Right renal cortex interstitium (tissue), 3 donors: ENCODE measurements around the gene EXOC3L1. TPM values are rescaled to one million over a fixed set of nuclear protein-coding genes. Genes with fewer than 3 reads are reported as not detected.

Experiments
- DNase-seq, 3 donors: peaks; one replicate each; pipeline ENCODE4 v3.0.0-alpha.2; 2013; ENCODE audit warnings: low read depth in 3 of 3, low spot score in 2 of 3
- polyA plus RNA-seq, 3 donors: library from polyadenylated mRNA; unstranded; fragments of 120-200 nt; gene quantifications; one replicate each; pipeline ENCODE4 v1.2.1, GENCODE V29; 2013; ENCODE audit not compliant: insufficient read length in 3 of 3

The EXOC3L1 gene
- polyA plus RNA-seq, 3 donors = 4.2 to 5.6 (median 4.3) TPM

DNA sequence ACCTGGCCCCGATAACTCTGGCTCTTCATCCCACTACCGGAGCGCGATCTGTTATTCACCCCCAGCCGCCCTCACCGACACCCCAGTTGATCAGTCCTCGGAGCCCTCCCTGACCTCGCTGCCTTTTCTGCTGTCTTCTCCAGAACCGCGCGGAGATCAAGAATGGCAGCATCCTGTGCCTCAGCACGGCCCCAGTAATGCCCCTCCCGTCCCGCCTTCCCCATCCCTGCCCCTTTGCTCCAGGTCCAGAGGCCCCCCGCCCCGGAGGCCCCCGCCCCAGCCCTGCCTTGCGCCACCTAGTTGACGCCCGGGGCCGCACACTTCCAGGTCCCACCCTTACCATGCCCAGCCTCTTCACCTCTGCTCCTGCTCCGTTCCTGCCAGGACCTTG is 9.9 kb upstream of the EXOC3L1 start:
- DNase-seq = no peak

DNA sequence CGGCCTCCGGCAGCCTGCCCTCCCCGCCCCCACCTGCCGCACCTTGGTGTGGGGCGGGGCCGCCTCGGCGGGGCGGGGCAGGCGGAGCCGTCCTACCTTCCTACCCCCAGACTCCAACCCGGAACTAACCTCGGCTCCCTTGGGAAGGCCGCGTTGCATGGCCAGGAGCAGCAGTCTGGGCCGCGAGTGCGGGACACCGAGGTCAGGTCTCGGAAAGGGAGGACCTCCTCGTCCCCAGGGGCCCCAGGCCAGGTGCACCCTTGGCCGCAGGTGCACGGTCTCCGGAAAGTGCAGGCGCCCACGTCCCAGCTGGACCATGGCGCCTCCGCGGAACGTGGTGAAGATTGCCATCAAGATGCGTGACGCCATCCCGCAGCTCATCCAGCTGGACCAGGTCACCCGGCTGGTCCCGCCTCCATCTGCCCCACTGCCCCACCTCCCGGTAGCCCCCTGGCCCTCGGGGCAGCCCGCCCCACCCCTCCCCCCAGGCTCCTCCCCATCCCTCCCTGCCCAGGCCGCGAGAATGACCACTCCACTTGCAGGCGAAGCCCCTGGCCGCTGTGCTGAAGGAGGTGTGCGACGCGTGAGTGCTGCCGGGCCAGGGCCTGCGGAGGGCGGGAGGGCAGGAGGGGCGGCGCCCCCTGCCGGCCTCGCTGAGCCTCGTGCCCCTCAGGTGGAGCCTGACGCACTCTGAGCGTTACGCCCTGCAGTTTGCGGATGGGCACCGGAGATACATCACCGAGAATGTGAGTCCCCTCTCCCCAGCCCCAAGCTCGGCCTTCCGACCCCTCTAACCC is 9.3 kb upstream of the EXOC3L1 start, which contains the start of gene ELMO3:
Gene ELMO3, plus strand, starts transcription at position 121 of the 797 bp plus-strand sequence. Its CDS starts 196 bp downstream, at position 317.
- DNase-seq = no peak

DNA sequence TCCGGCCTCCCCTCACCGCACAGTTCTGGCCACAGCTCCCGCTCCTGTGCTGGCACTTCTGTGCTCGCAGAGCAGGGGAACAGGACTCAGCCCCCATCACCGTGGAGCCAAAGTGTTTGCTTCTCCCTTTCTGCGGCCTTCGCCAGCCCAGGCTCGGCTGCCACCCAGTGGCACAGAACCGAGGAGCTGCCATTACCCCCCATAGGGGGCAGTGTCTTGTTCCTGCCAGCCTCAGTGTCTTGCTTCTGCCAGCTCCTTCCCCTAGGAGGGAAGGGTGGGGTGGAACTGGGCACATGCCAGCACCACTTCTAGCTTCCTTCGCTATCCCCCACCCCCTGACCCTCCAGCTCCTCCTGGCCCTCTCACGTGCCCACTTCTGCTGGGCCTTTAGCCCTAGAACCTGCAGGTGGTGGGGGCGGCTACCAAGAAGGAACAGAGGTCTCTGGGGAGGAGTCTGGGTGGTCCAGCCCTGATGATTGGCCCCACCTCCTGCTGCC is 8.3 kb upstream of the EXOC3L1 start:
- no peak for DNase-seq

DNA sequence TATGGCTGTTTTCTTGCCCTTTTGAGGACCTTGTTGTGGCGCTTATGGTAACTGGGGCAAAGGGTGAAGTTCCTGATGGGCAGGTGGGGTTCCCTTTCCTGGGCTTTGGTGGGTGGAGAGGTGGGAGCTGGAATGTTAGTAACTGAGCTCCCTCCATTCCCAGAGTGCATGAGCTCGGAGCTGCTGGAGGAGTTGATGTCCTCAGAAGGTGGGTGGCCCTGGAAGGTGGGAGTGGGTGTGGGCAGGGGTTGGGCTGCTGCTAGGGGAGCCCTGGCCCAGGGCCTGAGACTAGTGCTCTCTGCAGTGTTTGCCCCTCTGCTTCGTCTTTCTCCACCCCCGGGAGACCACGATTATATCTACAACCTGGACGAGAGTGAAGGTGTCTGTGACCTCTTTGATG is 7.8 kb upstream of the EXOC3L1 start:
- no peak for DNase-seq

DNA sequence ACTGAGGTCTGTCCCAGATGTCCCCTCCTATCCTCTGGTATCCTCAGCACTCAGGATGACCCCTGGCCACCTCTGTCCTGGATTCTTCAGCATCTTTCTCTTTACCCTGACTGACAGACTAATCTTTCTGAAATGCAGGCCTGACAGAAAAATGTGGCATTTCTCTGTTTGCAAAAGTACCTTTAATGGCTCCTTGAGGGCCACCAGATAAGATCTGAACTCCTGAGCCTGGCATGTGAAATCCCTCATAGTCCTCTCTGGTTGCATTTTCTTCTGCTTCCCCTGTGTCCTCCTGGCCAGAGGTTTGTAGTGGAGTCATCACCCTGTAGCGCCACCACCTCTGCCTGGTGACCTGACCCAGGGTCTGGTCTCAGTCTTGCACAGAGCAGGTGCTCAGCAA is 6.9 kb upstream of the EXOC3L1 start:
- DNase-seq = no peak

DNA sequence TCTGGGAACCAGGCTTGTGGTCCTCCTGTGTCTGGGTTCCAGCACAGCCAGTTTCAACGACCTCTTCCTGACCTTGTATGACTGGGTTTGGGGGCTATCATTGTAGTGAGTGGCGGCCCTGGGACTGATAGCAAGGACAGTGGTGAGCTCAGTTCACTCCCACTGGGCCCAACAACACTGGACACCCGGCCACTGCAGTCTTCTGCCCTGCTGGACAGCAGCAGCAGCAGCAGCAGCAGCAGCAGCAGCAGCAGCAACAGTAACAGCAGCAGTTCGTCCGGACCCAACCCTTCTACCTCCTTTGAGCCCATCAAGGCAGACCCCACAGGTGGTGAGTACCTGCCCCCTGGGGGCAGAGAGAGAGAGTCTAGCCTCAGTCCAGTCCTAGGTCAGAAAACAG is 5.7 kb upstream of the EXOC3L1 start:
- DNase-seq = no peak

DNA sequence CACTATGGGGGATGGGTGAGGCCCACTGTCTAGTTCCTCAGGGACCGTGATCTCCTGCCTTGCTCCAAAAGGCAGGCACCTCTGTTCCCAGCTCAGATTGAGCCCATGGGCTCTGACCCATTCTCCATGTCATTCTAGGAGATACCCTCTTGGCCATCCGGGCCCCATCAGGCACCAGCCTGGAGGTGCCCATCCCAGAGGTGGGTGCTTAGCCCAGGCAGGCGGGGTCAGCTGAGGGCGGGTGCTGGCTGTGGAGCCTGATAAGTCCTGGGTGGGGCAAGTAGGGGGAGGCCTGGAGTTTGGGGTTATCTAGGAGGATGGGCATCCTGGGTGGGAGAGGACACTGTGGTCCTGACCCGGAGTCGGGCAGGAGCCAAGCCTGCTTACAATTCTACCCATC is 4.3 kb upstream of the EXOC3L1 start:
- DNase-seq = no peak

DNA sequence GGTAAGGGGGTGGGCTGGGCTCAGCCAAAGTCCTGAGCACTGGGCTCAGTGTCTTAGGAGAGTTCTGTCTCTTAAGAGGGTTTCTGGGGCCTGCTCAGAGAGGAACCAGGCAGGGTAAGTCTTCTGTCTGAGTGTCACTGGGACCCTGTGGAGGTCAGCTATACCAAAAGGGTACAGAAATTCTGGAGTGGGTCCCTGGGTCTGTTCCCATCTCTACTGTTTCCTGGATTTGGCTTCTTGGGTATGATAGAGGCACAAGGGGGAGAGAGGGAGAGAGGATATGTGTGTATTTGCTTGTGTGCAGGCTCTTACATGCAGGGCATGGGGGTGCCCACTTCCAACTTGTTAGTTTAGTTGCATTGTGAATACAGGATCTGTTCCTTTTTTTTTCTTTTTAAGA is 3.6 kb upstream of the EXOC3L1 start:
- DNase-seq = no peak

DNA sequence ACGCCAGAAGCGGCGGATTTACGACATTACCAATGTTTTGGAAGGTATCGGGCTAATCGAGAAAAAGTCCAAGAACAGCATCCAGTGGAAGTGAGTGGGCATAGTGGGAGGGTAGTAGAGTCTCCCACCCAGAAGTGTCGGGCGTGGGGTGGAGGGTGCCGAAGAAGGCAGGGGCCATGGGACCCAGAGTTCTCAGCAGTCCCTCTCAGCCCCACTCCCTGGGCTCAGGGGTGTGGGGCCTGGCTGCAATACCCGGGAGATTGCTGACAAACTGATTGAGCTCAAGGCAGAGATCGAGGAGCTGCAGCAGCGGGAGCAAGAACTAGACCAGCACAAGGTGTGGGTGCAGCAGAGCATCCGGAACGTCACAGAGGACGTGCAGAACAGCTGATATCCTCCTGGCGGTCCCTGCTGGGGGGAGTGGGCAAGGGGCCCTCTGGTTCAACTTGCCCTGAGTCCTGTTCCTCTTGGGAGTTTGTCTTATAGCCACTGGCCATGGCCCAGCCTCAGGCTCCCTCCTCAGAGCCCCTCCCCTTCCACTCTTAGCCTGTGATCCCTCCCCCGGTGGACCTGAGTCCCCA is 2.9 kb upstream of the EXOC3L1 start:
- no peak for DNase-seq

DNA sequence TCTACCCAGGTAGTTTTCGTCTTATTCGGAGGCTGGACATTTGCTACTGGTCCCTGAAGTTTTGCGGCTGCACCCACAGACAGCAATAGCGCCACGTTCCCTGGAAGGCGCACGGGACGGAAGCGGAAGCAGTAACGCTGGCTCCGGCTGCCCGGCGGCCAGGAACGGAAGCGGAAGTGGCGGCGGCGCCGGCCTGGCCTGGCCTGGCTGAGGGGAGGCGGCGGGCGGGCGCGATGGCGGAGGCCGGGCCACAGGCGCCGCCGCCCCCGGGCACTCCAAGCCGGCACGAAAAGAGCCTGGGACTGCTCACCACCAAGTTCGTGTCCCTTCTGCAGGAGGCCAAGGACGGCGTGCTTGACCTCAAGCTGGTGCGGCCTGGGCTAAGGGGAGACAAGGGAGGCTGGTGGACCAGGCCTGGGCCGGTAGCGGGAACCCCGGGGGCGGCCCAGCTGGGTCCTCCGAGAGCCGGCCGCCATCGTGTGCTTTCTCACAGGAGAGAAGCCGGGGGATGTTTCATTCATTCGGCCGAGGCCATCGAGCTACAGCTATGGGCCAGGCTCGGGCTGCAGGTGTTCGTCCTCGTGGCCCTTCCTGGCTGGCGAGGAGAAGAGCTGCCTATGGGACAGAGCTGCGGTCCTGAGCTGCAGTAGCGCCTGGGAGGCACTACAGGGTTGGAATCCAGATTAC is 2.2 kb upstream of the EXOC3L1 start, which contains the start of gene E2F4:
Gene E2F4, plus strand, starts transcription at position 161 of the 687 bp plus-strand sequence. Its CDS starts 73 bp downstream, at position 234.
- peak; percentile 72 to 80 (median 73) for DNase-seq

DNA sequence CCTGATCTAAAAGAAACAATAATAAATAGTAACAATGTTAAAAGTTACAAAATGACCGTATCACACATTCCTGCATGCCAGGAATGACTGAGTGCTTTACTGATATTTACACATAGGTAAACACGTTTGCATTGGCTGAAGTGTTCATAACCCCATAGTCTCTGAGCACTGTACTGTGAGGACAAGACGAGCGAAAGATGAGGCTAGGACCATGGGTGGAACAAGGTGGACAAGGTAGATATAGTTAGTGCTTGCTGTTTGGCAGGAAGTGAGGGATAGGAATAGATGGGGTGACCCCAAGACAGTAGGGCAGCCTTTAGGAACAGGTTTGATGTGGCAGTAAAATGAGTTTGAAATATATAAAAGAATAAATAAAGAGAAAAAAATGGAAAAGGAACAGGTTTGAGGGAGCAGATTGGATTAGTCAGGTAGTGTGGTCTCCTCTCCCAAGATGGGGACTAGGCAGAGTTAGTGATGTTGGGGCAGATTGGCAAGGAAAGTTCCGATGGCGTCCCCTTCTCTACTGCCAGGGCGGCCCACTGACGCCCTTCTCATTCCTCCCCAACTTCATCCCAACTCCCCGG is 1.6 kb upstream of the EXOC3L1 start:
- DNase-seq = no peak

DNA sequence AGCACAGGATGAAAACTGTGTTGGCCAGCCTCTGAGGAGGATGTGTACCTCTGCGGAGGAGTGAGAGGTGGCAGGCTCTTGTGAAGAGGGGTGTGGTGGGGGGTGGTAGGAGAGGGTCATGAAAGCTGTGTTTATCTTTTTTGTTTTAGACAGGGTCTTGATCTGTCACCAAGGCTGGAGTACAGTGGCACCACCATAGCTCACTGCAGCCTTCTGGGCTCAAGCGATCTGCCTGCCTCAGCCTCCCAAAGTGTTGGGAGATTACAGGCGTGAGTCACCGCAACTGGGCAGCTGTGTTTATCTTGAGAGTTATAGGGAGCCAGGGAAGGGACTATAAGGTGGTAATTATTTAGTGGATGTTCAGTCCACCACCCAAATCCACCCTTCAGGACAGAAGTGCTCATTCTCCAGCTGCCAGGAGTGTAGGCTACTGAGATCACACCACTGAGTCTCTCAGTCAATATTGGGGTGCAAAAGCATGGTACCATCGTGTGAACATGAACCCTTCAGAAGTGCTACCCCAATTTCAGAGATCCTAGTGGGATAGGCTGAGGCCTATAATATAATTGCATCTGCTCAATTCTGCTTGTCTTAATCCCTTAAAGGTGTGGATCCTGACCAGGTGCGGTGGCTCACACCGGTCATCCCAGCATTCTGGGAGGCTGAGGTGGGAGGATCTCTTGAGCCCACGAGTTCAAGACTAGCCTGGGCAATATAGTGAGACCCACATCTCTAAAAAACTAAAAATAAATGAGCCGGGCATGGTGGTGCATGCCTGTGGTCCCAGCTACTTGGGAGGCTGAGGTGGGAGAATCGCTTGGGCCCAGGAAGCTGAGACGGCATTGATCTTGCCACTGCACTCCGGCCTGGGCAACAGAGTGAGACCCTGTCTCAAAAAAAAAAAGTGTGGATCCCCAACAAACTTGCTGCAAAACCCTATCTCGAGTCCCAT is 788 bp upstream of the EXOC3L1 start:
- DNase-seq = no peak

DNA sequence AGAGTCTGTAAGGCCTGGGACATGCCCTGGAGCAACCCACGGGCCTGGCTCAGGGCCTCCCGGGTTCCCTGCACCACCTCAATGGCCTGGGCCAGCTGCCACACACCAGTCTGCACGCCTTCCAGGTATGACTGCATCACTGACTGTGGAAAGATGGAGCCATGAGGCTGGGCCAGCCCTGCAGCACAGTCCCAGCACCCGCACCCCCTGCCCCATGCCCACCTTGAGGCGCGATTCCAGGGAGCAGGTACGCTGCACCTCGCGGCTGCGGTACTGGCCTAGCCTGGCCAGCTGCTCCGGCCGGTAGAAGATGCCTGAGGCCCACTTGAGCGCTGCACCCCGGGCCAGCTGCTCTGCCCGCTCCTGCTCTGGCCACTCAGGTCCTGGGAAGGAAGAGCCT is 1.1 kb downstream of the EXOC3L1 start:
- no peak for DNase-seq

DNA sequence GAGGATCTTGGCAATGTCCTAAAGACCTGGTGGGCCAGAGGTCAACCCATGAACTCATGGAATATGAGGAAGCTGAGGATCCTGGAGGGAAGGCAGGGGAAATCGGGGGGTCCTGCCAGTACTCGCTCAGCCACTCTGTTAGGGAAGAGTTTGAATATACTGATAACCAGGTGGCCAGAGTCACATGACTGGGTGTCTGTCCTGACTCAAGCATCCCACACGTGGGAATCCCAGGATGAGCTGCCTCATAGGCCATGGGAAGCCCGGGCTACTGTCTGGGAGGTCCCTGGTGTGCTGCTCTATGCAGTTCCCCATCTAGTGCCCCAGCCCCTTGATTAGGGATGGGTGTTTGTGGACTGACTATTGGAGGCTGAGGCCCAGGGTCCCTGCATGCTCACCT is 1.6 kb downstream of the EXOC3L1 start:
- DNase-seq = no peak

DNA sequence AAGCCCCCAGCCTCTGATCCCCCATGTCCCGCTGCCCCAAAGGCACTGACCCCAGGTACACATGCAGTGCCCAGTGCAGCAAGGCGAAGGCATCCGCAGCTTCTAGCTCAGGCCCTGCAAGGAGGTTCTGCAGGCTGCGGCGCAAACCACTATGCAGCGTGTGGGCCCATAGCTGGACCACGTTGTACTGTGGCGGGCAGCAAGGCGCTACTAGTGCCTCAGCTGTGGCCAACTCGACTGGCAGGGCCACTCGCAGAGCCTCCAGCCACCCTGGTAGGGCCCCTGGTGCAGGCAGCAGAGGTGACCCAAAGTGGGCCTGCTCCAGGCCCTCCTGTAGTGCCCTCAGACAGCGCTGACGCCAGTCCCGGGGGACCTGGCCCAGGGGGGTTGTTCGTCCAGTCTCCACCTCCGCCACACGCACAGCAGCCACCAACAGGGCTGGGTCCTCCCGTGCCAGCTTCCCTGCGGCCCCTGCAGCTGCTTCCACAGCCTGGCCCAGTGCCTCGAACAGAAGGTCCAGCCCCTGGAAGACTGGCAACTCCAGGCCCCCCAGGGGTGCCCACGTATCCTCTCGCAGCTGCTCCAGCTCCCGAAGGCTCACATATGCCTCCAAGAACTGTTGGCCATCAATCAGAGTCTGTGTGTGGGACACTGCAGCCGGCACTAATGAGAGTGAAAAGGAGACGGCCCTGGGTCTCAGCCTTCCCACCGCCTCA is 2.6 kb downstream of the EXOC3L1 start:
- no peak for DNase-seq

DNA sequence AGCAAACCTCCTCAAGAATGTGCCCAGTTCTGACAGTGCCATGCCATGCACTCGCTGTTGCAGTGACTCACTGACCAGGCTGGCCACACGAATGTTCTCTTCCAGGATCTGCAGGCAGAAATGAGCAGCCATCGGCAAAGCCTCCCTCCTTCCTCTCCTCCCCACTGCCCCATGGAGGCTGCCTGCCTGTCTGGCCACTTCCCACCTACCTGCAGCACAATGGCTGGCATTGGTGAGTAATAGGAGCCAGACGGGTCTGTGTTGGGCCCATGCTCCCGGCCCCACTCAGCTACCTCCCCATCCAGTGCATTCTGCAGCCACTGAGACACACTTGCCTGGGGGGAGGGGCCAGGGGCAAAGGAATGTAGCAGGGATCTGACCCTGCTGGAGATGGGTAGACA is 3.4 kb downstream of the EXOC3L1 start:
- DNase-seq = no peak

DNA sequence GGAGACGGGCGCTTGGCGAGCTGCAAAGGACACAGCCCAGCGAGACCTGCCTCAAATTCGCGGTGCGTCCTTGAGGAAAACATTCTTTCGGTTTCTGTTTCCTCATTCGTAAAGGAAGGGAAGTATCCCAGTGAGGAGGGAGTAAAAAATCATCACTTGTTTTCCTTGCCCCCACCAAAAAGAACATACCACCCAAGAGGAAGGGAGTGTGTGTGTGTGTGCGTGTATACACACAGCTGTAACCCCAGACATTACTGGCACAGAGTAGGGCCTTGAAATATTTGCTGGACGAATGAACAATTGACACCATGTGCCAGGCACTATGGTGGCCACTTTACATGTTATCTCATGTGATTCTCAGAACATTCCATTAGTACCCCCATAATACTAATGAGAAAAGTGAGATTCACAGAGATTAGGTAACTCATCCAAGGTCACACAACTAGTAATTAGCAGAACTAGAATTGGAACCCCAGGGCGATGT is 4.2 kb downstream of the EXOC3L1 start:
- no peak for DNase-seq

DNA sequence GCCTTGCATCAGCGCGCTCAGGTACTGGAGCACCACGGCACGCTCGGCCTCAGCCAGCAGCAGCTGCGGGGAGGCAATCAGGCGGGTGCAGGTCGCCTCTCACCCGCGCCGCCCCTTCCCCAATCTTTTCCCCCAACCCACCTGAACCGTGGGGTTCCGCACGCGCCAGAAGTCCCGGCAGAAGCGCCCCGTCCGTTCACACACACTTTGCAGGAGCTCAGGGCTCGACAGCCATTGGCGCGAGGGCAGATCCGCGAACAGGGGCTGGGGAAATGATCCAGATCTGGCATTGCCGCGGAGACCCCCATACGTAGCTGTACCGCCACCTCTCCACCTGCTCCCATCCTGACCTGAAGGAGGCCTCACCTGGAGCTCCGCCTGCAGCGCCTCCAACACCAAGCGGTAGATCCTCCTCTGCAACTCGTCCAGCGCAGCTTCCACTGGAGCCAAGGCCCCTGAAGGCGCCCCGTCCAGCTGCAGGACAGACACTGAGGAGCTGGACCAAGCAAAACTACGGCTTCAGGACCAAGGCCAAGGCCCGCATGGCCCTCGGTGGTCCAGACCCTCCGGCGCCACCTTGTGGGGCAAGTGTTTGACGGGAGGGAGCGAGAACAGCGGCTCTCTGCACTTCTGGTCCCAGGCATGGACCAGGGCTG is 4.8 kb downstream of the EXOC3L1 start:
- peak in 2 of 3 donors; percentile 75 to 88 for DNase-seq
